ENCODE measurements around the gene APC2.
A peak's percentile ranks its signal among the peaks of the same experiment; 100 is the strongest.
"Not testable (repeated sequence)": the region's sequence is repeated elsewhere in the genome, so short reads cannot be mapped to it uniquely, and the experiment has no call there.

The APC2 gene

GRCh38 chr19:1496714-1497577 is 47.0 kb downstream of the APC2 start:
- H3K36me3 Mint-ChIP-seq, result no peaks in the 10 kb centered on the region
- H3K4me3 Mint-ChIP-seq, result no peak overlapping the region
- H3K27ac Mint-ChIP-seq, result no peak overlapping the region
- H3K9me3 Mint-ChIP-seq, result no peaks in the 10 kb centered on the region
- H3K4me1 Mint-ChIP-seq, result peaks cover 2% of the 10 kb centered on the region
- H3K27me3 Mint-ChIP-seq, result no peaks in the 10 kb centered on the region

DNA sequence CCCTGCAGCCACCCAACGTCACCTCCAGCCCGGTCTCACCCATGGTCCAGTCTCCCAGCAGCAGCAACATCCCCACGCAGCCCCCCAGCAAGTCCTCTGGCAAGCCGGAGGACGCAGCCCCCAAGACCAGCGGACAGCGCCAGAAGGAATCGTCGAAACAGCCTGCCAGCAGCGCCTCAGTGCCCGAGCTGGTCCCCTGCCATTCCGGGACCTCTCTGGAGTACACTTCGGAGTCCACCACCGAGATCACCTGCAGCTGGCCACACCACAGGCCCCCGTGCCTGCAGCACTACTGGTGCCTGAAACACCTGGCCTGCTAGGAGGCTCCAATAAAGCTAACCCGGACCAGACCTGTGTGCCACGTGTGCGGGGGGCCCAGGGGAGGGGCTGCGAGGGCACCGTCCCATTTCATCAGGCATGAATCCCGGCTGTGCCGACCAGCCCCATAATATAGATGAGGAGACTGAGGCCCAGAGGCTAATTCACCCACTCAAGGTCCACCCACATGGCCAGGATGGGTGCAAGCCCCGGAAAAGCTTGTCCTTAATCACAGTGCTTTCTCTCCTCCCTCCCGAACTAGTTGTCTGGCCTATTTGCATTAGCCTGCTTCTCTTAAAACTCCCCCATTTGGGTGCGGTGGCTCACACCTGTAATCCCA is 47.8 kb downstream of the APC2 start:
- peaks cover 2% of the 10 kb centered on the region for H3K4me1 Mint-ChIP-seq
- H3K4me3 Mint-ChIP-seq, result no peak overlapping the region
- H3K9me3 Mint-ChIP-seq, result no peaks in the 10 kb centered on the region
- H3K36me3 Mint-ChIP-seq, result no peaks in the 10 kb centered on the region
- no peak overlapping the region for H3K27ac Mint-ChIP-seq
- no peaks in the 10 kb centered on the region for H3K27me3 Mint-ChIP-seq

GRCh38 chr19:1499231-1499630 is 49.3 kb downstream of the APC2 start:
- not testable (repeated sequence) for H3K36me3 Mint-ChIP-seq, H3K27ac Mint-ChIP-seq, H3K4me1 Mint-ChIP-seq

DNA sequence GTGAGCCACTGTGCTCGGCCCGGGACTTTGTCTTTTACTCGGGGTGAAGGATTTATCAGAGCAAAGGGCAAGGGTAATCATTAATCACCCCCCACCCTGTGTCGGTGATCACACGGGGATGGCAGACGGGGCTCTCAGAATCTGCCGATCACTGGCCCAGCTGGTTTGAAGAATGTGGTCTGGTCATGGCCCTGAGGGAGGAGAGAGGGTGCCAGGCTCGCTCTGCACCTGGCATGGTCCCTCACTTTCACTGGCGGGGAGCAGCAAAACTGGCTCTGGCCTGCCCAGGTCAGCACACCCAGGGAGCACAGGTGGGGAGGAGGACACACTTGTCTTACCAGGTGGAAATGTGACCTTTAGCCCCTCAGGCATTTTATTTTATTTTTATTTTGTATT is 51.3 kb downstream of the APC2 start:
- no peak overlapping the region for H3K4me3 Mint-ChIP-seq
- no peaks in the 10 kb centered on the region for H3K27me3 Mint-ChIP-seq
- no peak overlapping the region for H3K27ac Mint-ChIP-seq
- H3K4me1 Mint-ChIP-seq, result peaks cover 10% of the 10 kb centered on the region
- H3K9me3 Mint-ChIP-seq, result no peaks in the 10 kb centered on the region
- no peaks in the 10 kb centered on the region for H3K36me3 Mint-ChIP-seq

More at GRCh38 chr19:1499231-1499630, 49.3 kb downstream of the APC2 start:
- not testable (repeated sequence) for H3K4me3 Mint-ChIP-seq, H3K9me3 Mint-ChIP-seq, H3K27me3 Mint-ChIP-seq

DNA sequence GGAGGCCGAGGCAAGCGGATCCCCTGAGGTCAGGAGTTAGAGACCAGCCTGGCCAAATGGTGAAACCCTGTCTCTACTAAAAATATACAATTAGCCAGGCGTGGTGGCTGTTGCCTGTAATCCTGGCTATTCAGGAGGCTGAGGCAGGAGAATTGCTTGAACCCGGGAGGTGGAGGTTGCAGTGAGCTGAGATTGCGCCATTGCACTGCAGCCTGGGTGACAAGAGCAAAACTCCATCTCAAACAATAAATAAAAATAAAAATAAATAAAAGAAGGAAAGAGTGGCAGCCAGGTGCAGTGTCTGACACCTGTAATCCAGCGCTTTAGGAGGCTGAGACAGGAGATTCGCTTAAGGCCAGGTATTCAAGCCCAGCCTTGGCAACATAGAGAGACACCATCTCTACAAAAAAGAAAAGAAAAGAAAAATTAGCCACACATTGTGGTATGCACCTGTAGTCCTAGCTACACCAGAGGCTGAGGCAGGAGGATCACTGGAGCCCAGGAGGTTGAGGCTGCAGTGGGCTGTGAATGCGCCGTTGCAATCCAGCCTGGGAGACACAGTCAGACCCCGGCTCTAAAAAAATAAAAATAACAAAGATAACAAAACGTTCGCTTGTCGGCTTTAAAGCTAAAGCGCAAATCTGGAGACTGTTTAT is 52.6 kb downstream of the APC2 start:
- H3K4me1 Mint-ChIP-seq, result peaks cover 12% of the 10 kb centered on the region
- H3K9me3 Mint-ChIP-seq, result no peaks in the 10 kb centered on the region
- H3K36me3 Mint-ChIP-seq, result no peaks in the 10 kb centered on the region
- no peaks in the 10 kb centered on the region for H3K27me3 Mint-ChIP-seq
- H3K4me3 Mint-ChIP-seq, result peak overlapping the region; percentile 15
- no peak overlapping the region for H3K27ac Mint-ChIP-seq

- Mint-ChIP-seq H3K4me1 (peaks cover 16% of the 10 kb centered on the region), H3K27ac (no peak overlapping the region), H3K9me3 (no peaks in the 10 kb centered on the region), H3K36me3 (no peaks in the 10 kb centered on the region), H3K4me3 (no peak overlapping the region), H3K27me3 (no peaks in the 10 kb centered on the region)
Observed at GRCh38 chr19:1503089-1503924, 53.4 kb downstream of the APC2 start.

DNA sequence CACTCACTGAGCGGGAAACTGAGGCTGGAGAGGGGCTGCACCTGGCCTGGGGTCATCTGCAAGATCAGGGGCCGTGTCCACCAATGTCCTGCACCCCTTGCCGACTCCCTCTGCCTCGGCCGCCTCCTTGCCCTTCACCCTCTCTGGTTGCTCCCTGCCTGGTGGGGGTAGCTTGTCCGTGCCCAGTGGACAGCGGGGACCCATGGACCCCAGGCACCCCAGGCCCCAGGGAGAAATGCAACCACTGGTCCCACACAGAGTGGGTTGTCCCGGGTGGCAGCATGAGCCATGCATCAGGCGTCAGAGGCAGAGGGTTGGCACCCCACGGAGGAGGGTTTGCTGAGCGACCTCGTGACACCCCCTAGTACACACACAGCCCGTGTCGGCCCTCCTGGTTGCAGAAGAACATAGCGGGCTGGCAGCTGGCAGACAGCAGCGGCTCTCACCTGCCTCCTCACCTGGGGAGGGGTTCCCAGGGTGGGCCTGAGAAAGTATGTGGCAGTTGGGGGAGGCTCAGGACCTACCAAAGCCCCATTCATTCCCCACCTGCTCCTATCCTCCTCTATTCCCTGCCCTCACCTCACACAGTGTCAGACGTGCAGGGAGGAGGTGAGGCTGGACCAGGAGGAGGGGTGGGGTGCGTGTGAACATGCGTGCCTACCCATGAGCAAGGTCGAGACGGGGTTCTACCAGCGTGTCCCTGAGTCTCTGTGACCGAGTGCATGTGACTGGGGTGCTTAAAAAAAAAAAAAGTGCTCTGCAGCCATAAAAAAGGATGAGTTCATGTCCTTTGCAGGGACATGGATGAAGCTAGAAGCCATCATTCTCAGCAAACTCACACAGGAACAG is 54.2 kb downstream of the APC2 start:
- Mint-ChIP-seq H3K27ac (no peak overlapping the region), H3K4me1 (peaks cover 20% of the 10 kb centered on the region), H3K36me3 (no peaks in the 10 kb centered on the region), H3K9me3 (no peaks in the 10 kb centered on the region), H3K4me3 (no peak overlapping the region), H3K27me3 (no peaks in the 10 kb centered on the region)

DNA sequence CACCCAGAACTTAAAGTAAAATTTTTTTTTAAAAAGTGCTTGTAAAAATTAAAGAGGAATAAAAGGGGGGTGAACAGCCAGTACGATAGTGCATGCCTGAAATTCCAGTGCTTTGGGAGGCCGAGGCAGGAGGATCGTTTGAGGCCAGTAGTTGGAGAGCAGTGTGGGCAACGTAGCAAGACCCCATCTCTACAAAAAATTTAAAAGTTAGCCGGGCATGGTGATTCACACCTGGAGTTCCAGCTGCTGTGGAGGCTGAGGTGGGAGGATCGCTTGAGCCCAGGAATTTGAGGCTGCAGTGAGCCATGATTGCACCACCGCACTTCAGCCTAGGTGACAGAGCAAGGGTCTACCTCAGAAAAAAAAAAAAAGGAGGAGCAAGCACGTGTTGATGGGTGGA is 55.1 kb downstream of the APC2 start:
- Mint-ChIP-seq H3K27me3 (no peaks in the 10 kb centered on the region), H3K36me3 (no peaks in the 10 kb centered on the region), H3K4me1 (peaks cover 20% of the 10 kb centered on the region), H3K27ac (no peak overlapping the region), H3K9me3 (no peaks in the 10 kb centered on the region), H3K4me3 (no peak overlapping the region)

DNA sequence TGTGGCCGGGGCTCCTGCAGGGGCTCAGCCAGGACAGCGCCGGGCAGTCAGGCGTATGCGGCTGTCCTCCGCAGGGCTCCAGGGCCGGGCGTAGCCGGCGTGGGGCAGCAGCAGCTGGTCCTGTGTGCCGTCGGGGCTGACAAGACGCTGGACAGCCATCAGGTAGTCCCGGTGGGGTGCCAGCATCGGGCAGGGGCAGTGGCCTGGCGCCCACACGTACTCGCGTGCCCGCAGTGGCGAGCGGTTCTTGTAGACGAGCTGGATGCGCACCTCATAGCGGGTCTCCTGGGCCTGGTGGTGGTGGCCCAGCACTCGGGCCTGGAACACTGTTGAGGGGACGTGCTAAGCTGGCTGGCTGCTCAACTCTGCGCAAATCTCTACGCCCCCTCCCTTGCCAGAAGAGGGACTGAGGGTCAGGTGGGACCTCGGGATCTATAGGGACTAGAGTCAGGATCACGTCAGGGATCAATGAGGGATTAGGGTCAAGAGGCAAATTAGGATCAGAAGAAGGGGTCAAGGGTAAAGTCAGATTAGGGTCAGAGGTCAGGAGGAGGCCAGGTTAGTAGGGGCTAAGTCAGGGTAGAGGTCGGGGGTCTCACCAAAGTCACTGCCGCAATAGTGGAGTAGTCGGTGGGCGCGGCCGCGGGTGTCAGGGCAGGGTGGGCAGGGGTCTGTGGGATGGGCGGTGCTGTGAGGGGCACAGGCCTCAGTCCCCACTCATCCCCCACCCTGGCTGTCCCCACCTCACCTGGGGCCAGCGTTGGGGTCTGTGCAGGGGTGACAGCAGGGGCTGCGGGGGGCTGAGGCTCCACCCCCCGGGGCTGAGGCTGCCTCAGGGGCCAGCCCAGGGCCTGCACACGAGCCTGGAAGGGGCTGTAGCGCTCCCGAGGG is 56.3 kb downstream of the APC2 start:
- Mint-ChIP-seq H3K36me3 (no peaks in the 10 kb centered on the region), H3K27me3 (no peaks in the 10 kb centered on the region), H3K9me3 (no peaks in the 10 kb centered on the region), H3K27ac (no peak overlapping the region), H3K4me1 (peaks cover 20% of the 10 kb centered on the region), H3K4me3 (no peak overlapping the region)

DNA sequence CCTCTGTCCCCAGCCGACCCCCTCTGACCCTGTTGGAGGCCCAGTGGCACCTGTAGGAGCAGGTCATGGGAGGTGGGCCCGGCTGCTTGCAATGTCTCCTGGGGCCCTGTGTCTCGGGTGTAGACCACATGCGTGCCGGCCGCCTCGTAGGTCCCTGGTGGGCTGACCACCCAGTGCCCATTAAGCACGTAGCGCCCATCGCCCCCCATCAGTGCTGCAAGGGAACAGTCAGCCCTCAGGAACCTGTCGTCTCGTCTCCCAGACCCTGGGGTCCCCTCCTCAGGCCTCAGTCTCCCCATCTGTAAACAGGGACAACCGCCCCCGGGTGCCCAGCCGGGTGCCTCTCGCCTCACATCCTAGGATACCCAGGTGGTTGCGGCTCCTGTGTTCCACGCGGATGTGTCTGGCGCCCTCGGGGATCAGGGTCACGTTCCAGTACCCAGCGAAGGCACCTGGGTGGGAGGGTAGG is 57.3 kb downstream of the APC2 start:
- Mint-ChIP-seq H3K4me1 (peaks cover 23% of the 10 kb centered on the region), H3K9me3 (no peaks in the 10 kb centered on the region), H3K27me3 (no peaks in the 10 kb centered on the region), H3K4me3 (peak overlapping the region; percentile 91), H3K36me3 (no peaks in the 10 kb centered on the region), H3K27ac (no peak overlapping the region)

GRCh38 chr19:1507763-1508506 is 58.0 kb downstream of the APC2 start:
- Mint-ChIP-seq H3K9me3 (no peaks in the 10 kb centered on the region), H3K36me3 (no peaks in the 10 kb centered on the region)

DNA sequence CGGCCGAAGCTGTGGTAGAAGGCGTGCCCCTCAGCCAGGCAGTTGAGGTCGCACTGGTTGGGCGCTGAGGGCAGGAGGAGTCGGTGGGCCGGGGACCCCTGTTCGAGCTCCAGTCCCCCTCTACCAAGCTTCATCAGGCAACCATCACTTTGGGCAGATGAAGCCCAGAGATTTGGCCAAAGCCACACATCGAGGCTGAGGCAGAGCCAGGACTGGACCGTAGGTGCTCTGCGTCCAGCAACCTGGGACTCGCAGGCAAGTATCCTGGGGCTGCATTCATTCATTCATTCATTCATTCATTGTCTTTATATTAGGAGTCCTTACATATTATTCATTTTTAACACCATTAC is 58.6 kb downstream of the APC2 start:
- Mint-ChIP-seq H3K9me3 (no peaks in the 10 kb centered on the region), H3K27ac (no peak overlapping the region), H3K36me3 (no peaks in the 10 kb centered on the region), H3K4me3 (peak overlapping the region; percentile 5), H3K27me3 (no peaks in the 10 kb centered on the region), H3K4me1 (peaks cover 19% of the 10 kb centered on the region)

More at GRCh38 chr19:1507763-1508506, 58.0 kb downstream of the APC2 start:
- Mint-ChIP-seq H3K27me3 (no peaks in the 10 kb centered on the region), H3K4me1 (peaks cover 22% of the 10 kb centered on the region), H3K4me3 (peak overlapping the region; percentile 91), H3K27ac (peak overlapping the region; percentile 60)

All from activated naive CD4-positive, alpha-beta T cell treated with anti-CD3 and anti-CD28 coated beads, Interleukin-2, amount 50 U/mL, for 24 hours (primary cell).